Epithelial cell of esophagus (primary cell): ENCODE data around the gene MON1A.

Experiments used
- DNase-seq: peaks from one replicate; pipeline ENCODE4 v3.0.0; 2010; ENCODE audit warnings: low read depth
- H3K4me3 ChIP-seq: 2 replicates; pipeline ENCODE4 v1.5.1; 2011; ENCODE audit warnings: mild to moderate bottlenecking, low read length, control low read depth
- TF ChIP-seq, protein P1 (sequence below): IDR thresholded peaks from 2 replicates; pipeline ENCODE4 v1.5.1; 2011; ENCODE audit warnings: low read depth, mild to moderate bottlenecking, low read length, control low read depth, inconsistent platforms; ENCODE audit not compliant: insufficient read depth; ENCODE audit errors: missing control alignments

MON1A gene, protein sequence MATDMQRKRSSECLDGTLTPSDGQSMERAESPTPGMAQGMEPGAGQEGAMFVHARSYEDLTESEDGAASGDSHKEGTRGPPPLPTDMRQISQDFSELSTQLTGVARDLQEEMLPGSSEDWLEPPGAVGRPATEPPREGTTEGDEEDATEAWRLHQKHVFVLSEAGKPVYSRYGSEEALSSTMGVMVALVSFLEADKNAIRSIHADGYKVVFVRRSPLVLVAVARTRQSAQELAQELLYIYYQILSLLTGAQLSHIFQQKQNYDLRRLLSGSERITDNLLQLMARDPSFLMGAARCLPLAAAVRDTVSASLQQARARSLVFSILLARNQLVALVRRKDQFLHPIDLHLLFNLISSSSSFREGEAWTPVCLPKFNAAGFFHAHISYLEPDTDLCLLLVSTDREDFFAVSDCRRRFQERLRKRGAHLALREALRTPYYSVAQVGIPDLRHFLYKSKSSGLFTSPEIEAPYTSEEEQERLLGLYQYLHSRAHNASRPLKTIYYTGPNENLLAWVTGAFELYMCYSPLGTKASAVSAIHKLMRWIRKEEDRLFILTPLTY

DNA sequence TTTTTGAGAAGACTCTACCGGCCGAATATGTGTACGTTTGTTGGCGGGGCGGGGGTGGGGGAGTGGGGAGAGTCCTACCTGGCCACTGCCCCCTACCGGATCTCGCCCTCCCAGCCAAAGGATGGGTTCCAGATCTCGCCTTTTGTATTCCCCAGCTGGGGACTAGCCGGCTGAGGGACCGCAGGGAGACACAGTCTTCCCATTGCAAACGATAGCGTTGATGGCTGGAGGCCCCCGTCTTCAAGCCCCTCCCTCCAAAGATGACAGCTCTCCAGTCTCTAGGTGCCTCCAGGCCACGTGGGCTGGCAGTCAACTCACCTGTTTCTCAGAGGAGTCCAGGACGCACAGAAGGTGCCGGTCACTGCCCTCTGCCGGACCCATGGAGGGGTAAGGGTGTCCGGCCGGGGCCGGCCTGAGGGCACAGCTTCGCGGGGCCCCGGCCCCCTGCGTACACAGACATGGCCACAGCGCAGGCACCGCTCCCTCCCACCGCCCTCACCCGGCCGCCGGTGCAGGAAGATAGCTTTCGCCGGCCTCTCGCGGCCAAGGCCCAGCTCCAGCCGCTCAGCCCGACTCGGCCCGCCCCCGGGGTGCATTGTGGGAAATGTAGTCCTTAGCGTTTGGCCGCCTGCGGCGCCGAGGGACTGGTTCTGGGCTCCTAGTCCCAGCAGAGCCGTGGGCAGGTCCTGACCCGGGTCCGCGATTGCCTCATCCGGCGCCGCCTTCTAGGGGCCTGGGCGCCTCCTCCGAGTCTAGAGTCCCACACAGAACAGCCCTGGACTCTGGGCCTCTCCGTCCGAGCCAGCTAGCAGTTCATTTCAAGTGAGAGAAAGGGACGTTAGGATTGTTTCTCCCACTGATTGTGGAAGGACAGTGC, at the start of gene MON1A:
Gene MON1A, minus strand, starts transcription at position 521 of the 877 bp plus-strand sequence. CDS start 16,465 bp downstream, outside the sequence.
- peak; percentile 91 for DNase-seq
- peak within 1 kb of the TSS; percentile 82 for H3K4me3 ChIP-seq
- TF ChIP-seq, protein P1, sequence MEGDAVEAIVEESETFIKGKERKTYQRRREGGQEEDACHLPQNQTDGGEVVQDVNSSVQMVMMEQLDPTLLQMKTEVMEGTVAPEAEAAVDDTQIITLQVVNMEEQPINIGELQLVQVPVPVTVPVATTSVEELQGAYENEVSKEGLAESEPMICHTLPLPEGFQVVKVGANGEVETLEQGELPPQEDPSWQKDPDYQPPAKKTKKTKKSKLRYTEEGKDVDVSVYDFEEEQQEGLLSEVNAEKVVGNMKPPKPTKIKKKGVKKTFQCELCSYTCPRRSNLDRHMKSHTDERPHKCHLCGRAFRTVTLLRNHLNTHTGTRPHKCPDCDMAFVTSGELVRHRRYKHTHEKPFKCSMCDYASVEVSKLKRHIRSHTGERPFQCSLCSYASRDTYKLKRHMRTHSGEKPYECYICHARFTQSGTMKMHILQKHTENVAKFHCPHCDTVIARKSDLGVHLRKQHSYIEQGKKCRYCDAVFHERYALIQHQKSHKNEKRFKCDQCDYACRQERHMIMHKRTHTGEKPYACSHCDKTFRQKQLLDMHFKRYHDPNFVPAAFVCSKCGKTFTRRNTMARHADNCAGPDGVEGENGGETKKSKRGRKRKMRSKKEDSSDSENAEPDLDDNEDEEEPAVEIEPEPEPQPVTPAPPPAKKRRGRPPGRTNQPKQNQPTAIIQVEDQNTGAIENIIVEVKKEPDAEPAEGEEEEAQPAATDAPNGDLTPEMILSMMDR, result peak; percentile 41

DNA sequence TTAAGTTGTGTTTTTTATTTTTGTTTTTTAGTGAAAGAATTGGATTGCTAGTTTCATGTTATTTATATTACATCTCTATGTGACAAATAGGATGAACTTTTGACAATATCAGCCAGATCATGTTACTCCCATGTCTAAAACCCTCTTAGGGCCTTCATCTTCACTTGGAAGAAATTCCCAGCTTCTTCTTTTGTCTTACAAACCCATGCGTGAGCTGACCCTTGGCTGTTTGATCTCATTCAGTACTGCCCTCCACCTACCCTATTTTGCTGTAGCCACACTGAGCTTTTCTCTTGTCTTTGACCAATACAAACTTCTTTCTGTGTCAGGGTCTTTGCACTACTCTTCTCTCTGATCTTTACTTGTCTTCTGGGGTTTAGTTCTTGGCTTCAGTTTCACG, 47.3 kb upstream of the MON1A start:
- no peak overlapping the region for H3K4me3 ChIP-seq
- TF ChIP-seq, protein P1, result no peak
- no peak for DNase-seq

- DNase-seq, result no peak
- TF ChIP-seq, protein P1, result no peak
- H3K4me3 ChIP-seq, result no peak overlapping the region
Observed at GRCh38 chr3:49972656-49973055, 43.0 kb upstream of the MON1A start.

DNA sequence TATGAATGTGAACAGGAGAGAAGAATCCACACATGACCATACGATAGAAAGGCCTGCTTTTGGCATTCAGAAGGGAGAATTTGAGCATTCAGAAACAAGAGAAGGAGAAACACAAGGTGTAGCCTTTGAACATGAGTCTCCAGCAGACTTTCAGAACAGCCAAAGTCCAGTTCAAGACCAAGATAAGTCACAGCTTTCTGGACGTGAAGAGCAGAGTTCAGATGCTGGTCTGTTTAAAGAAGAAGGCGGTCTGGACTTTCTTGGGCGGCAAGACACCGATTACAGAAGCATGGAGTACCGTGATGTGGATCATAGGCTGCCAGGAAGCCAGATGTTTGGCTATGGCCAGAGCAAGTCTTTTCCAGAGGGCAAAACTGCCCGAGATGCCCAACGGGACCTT, 38.7 kb upstream of the MON1A start:
- TF ChIP-seq, protein P1, result no peak
- DNase-seq, result no peak
- H3K4me3 ChIP-seq, result no peak overlapping the region

GRCh38 chr3:49967291-49967690, 37.7 kb upstream of the MON1A start:
- TF ChIP-seq, protein P1, result no peak
- no peak overlapping the region for H3K4me3 ChIP-seq
- DNase-seq, result no peak

DNA sequence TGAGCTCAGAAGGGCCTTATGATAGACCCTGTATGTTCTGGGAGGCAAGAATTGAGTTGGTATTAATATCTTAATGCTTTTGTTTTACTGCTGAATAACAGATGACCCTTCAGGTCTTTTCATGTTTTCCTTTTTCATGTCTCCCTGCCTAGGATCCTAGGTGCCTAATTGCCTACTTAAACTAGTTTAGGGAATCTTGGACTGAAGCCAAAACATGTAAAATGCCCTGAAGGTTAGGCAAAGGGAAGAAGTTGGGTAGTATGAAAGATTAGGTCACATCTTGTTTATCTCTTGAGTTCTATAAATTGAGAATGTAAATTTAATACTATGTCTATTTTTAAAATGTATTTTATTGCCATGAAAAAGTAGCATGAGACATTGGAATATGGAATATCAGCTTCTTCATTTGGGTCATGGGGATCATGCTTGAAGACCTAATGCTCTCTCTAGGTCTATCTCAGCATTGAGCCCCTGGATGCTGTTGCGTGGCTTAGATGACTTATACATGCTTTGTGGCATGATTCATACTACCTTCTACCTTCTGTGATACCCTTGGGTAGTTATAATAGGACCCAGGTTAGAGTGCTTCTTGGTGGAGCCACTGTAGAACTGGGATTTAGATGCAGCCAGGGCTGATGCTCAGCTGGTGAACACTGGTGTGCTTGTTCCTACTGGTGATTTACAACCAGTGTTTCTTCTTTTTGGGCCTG, 36.8 kb upstream of the MON1A start:
- TF ChIP-seq, protein P1, result no peak
- H3K4me3 ChIP-seq, result no peak overlapping the region
- peak; percentile 65 for DNase-seq
